Uterus (tissue), 4 donors: ENCODE results near the gene KRTAP6-1. TPM values are rescaled to one million over a fixed set of nuclear protein-coding genes. Genes with fewer than 3 reads are reported as not detected.

Source experiments
- DNase-seq, 2 donors: peaks; one replicate each; pipeline ENCODE4 v3.0.0-alpha.2; 2019 to 2020
- H3K27ac ChIP-seq, 2 donors: fragments of 200-600 bp; sonication (generic); 1 replicate in 1 of 2; 2 replicates in 1 of 2; pipeline ENCODE4 v1.5.1; 2016 to 2018
- H3K27me3 ChIP-seq, 2 donors: fragments of 200-600 bp; sonication (generic); one replicate each; pipeline ENCODE4 v1.5.1; 2018 to 2019; ENCODE audit warnings: control low read depth in 1 of 2
- H3K36me3 ChIP-seq, 2 donors: fragments of 200-600 bp; sonication (generic); one replicate each; pipeline ENCODE4 v1.5.1; 2019; ENCODE audit warnings: control low read depth in 1 of 2
- H3K4me1 ChIP-seq, 2 donors: fragments of 200-600 bp; sonication (generic); one replicate each; pipeline ENCODE4 v1.5.1; 2018 to 2019; ENCODE audit warnings: control low read depth in 1 of 2
- H3K4me3 ChIP-seq, 2 donors: fragments of 200-600 bp; sonication (generic); 1 replicate in 1 of 2; 2 replicates in 1 of 2; pipeline ENCODE4 v1.5.1; 2018 to 2019; ENCODE audit warnings: mild to moderate bottlenecking in 1 of 2
- H3K9me3 ChIP-seq, 2 donors: fragments of 200-600 bp; sonication (generic); one replicate each; pipeline ENCODE4 v1.5.1; 2019; ENCODE audit warnings: control low read depth in 1 of 2
- CTCF ChIP-seq, 4 experiments: fragments of 200-600 bp in 2 of 4; fragments of 450-650 bp in 2 of 4; sonication (generic) in 2 of 4; IDR thresholded peaks; one replicate each; pipeline ENCODE4 v1.5.1; 2016 to 2019; ENCODE audit warnings: antibody characterized with exemption in 4 of 4, mild to moderate bottlenecking in 2 of 4, moderate library complexity in 1 of 4
- POLR2A ChIP-seq, 2 donors: fragments of 450-650 bp; IDR thresholded peaks; one replicate each; pipeline ENCODE4 v1.6.1; 2016; ENCODE audit warnings: antibody characterized with exemption in 2 of 2, mild to moderate bottlenecking in 1 of 2, moderate library complexity in 1 of 2
- intact Hi-C: fragments of 100-400 bp; cut with DNase I; formaldehyde crosslinking; loops from one replicate; pipeline ENCODE4 v1.15.1; 2023; ENCODE audit warnings: low total_unique reads
- total RNA-seq, 4 donors: library from RNA; depleted of rRNA in 3 of 4; stranded (reverse); fragments of >200 nt in 3 of 4; gene quantifications; one replicate each; pipeline versions ENCODE4 v1.1.0 to v1.2.4, GENCODE V29; 2014 to 2023
- donor health status: DM: yes; HTN: yes; CAD: no.

The KRTAP6-1 gene
- total RNA-seq, 4 donors from 2014 or later = not detected

- Histone ChIP-seq H3K36me3 (no peaks in the 10 kb centered on the region), H3K27me3 (no peaks in the 10 kb centered on the region), H3K9me3 (no peaks in the 10 kb centered on the region), H3K27ac (no peak within 1 kb of the TSS), H3K4me1 (no peaks in the 10 kb centered on the region), H3K4me3 (no peak within 1 kb of the TSS)
- no peak for DNase-seq
- TF ChIP-seq CTCF (IDR thresholded peaks at IDR 0.05) (no peak), POLR2A (IDR thresholded peaks at IDR 0.05) (no peak)
- intact Hi-C loops = no loop called here
Observed at GRCh38 chr21:30634906-30635305, 21.2 kb upstream of the KRTAP6-1 start, which contains the start of gene KRTAP20-2. TSS of gene KRTAP20-2 (plus strand) at chr21:30635206. CDS start at chr21:30635264, 58 bp downstream.

DNA sequence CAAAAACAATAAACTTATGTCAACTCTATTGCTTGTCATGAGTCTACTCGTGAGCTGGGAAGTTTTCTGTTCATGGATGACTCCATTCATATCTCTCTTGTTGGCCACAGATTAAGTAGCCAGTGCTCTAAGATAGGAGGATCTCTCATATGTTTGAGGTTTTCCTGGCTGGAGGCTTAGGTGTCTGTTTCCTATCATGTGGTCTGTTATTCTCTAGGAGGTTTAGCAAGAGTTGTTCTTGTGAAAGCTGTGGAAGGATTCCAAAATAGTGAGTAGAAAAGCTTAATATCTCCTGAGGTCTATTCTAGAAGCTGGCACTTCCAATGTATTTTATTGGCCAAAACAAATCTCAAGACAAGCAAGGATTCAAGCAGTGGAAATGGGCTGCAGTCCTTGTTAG, 15.5 kb upstream of the KRTAP6-1 start:
- no peak for DNase-seq
- TF ChIP-seq CTCF (IDR thresholded peaks at IDR 0.05) (no peak), POLR2A (IDR thresholded peaks at IDR 0.05) (no peak)
- no peak overlapping the region for H3K27ac ChIP-seq
- intact Hi-C loops = no loop called here
- H3K36me3 ChIP-seq = no peaks in the 10 kb centered on the region
- no peaks in the 10 kb centered on the region for H3K27me3 ChIP-seq
- no peaks in the 10 kb centered on the region for H3K4me1 ChIP-seq
- H3K9me3 ChIP-seq = no peaks in the 10 kb centered on the region
- no peak overlapping the region for H3K4me3 ChIP-seq

DNA sequence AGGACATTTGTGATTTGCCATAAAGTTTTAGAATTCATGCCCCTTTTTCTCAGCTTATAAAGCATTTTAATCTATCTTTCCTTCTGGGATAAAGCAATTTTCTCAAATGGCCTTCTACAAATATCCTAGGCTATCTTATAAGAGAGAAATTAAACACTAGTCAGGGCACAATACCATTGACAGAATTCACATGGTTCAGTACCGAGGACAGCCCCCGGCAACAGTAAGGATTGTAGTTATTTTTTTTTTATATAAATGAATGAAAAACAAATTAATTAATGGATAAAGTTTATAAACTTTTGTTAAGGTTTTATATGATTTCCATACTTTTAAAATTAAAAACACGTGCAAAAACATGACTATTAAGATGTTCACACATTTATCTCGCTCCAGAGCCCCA, 14.4 kb upstream of the KRTAP6-1 start:
- TF ChIP-seq CTCF (IDR thresholded peaks at IDR 0.05) = no peak
- Histone ChIP-seq H3K9me3 (no peaks in the 10 kb centered on the region), H3K27me3 (no peaks in the 10 kb centered on the region), H3K36me3 (no peaks in the 10 kb centered on the region), H3K4me1 (no peaks in the 10 kb centered on the region), H3K4me3 (no peak overlapping the region), H3K27ac (no peak overlapping the region)
- DNase-seq = no peak
- intact Hi-C loops = no loop called here

GRCh38 chr21:30625449-30626165, 11.9 kb upstream of the KRTAP6-1 start:
- no peak for DNase-seq
- Histone ChIP-seq H3K4me3 (no peak overlapping the region), H3K4me1 (no peaks in the 10 kb centered on the region), H3K9me3 (no peaks in the 10 kb centered on the region), H3K27me3 (no peaks in the 10 kb centered on the region), H3K27ac (no peak overlapping the region), H3K36me3 (no peaks in the 10 kb centered on the region)
- no peak for TF ChIP-seq POLR2A (IDR thresholded peaks at IDR 0.05)
- TF ChIP-seq CTCF (IDR thresholded peaks at IDR 0.05) = no peak
- intact Hi-C loops = no loop called here

- DNase-seq = no peak
- H3K36me3 ChIP-seq = no peaks in the 10 kb centered on the region
- no peaks in the 10 kb centered on the region for H3K4me1 ChIP-seq
- TF ChIP-seq CTCF (IDR thresholded peaks at IDR 0.05) = no peak
- TF ChIP-seq POLR2A (IDR thresholded peaks at IDR 0.05) = no peak
- H3K27ac ChIP-seq = no peak overlapping the region
- H3K9me3 ChIP-seq = no peaks in the 10 kb centered on the region
- H3K27me3 ChIP-seq = no peaks in the 10 kb centered on the region
- intact Hi-C loops = no loop called here
- no peak overlapping the region for H3K4me3 ChIP-seq
Observed at GRCh38 chr21:30623362-30623761, 9.6 kb upstream of the KRTAP6-1 start.
